ENCODE data around the gene BTN2A1. TPM values are rescaled to one million over a fixed set of nuclear protein-coding genes. Genes with fewer than 3 reads are reported as not detected.
"Not testable (repeated sequence)": the region's sequence is repeated elsewhere in the genome, so short reads cannot be mapped to it uniquely, and the experiment has no call there.

Gene BTN2A1
- total RNA-seq, 1 donor from 2014 or later, result 14.5 TPM

GRCh38 chr6:26482338-26482737 is 24.6 kb downstream of the BTN2A1 start:
- intact Hi-C loops (cut with DNase I), result no loop called here
- DNase-seq (ENCODE audit: missing footprints), result no peak
- ATAC-seq, result no peak

- intact Hi-C loops (cut with DNase I), result no loop called here
- DNase-seq (ENCODE audit: missing footprints), result no peak
- ATAC-seq, result no peak
Measured at GRCh38 chr6:26483727-26484126, 26.0 kb downstream of the BTN2A1 start.

GRCh38 chr6:26484161-26484560 is 26.4 kb downstream of the BTN2A1 start:
- intact Hi-C loops (cut with DNase I), result no loop called here
- ATAC-seq (no peak), DNase-seq (ENCODE audit: missing footprints) (no peak)

- no peak for ATAC-seq
- no peak for DNase-seq (ENCODE audit: missing footprints)
- intact Hi-C loops (cut with DNase I), result no loop called here
Measured at GRCh38 chr6:26485112-26485780, 27.5 kb downstream of the BTN2A1 start.

GRCh38 chr6:26486358-26486757 is 28.6 kb downstream of the BTN2A1 start:
- no peak for DNase-seq (ENCODE audit: missing footprints)

GRCh38 chr6:26487466-26487865 is 29.7 kb downstream of the BTN2A1 start:
- DNase-seq (ENCODE audit: missing footprints) (no peak), ATAC-seq (no peak)
- intact Hi-C loops (cut with DNase I), result no loop called here

More at GRCh38 chr6:26486358-26486757, 28.6 kb downstream of the BTN2A1 start:
- intact Hi-C loops (cut with DNase I), result no loop called here
- ATAC-seq, result no peak

- intact Hi-C loops (cut with DNase I), result no loop called here
- ATAC-seq (no peak), DNase-seq (ENCODE audit: missing footprints) (no peak)
Measured at GRCh38 chr6:26489996-26490964, 32.5 kb downstream of the BTN2A1 start.

GRCh38 chr6:26491604-26492003 is 33.8 kb downstream of the BTN2A1 start:
- no peak for ATAC-seq
- intact Hi-C loops (cut with DNase I), result no loop called here
- DNase-seq (ENCODE audit: missing footprints), result no peak

GRCh38 chr6:26493258-26493657 is 35.5 kb downstream of the BTN2A1 start:
- intact Hi-C loops (cut with DNase I), result no loop called here
- ATAC-seq, result no peak
- no peak for DNase-seq (ENCODE audit: missing footprints)

GRCh38 chr6:26494117-26494516 is 36.4 kb downstream of the BTN2A1 start:
- intact Hi-C loops (cut with DNase I), result no loop called here
- ATAC-seq, result no peak

GRCh38 chr6:26495281-26495680 is 37.5 kb downstream of the BTN2A1 start:
- ATAC-seq (no peak), DNase-seq (ENCODE audit: missing footprints) (no peak)
- intact Hi-C loops (cut with DNase I), result no loop called here

More at GRCh38 chr6:26494117-26494516, 36.4 kb downstream of the BTN2A1 start:
- DNase-seq (ENCODE audit: missing footprints), result no peak

GRCh38 chr6:26497610-26498009 is 39.9 kb downstream of the BTN2A1 start:
- intact Hi-C loops (cut with DNase I), result no loop called here
- ATAC-seq, result no peak
- no peak for DNase-seq (ENCODE audit: missing footprints)

- ATAC-seq (no peak), DNase-seq (ENCODE audit: missing footprints) (no peak)
- intact Hi-C loops (cut with DNase I), result no loop called here
Measured at GRCh38 chr6:26500102-26500501, 42.3 kb downstream of the BTN2A1 start, which contains the start of gene BTN1A1. Gene BTN1A1 (plus strand): TSS chr6:26500303. CDS start chr6:26501287, 984 bp downstream.

- ATAC-seq (no peak), DNase-seq (ENCODE audit: missing footprints) (peak; percentile 73)
- intact Hi-C loops (cut with DNase I), result no loop called here
Measured at GRCh38 chr6:26501482-26501986, 43.8 kb downstream of the BTN2A1 start.

- ATAC-seq (no peak), DNase-seq (ENCODE audit: missing footprints) (no peak)
- intact Hi-C loops (cut with DNase I), result no loop called here
Measured at GRCh38 chr6:26502165-26502564, 44.4 kb downstream of the BTN2A1 start.

- intact Hi-C loops (cut with DNase I), result no loop called here
- DNase-seq (ENCODE audit: missing footprints) (no peak), ATAC-seq (no peak)
Measured at GRCh38 chr6:26502626-26503025, 44.9 kb downstream of the BTN2A1 start.

GRCh38 chr6:26507658-26508057 is 49.9 kb downstream of the BTN2A1 start:
- ATAC-seq (no peak), DNase-seq (ENCODE audit: missing footprints) (no peak)
- intact Hi-C loops (cut with DNase I), result no loop called here

GRCh38 chr6:26511033-26511432 is 53.3 kb downstream of the BTN2A1 start:
- intact Hi-C loops (cut with DNase I); ATAC-seq; DNase-seq (ENCODE audit: missing footprints): not testable (repeated sequence)

GRCh38 chr6:26514984-26515383 is 57.2 kb downstream of the BTN2A1 start:
- intact Hi-C loops (cut with DNase I), result no loop called here
- ATAC-seq, result no peak
- no peak for DNase-seq (ENCODE audit: missing footprints)

Measured in Right ventricle myocardium inferior (tissue), 1 donor.